SU-DHL-6 (cell line): ENCODE results near the gene MEF2C.

ENCODE experiments used
- CTCF ChIP-seq: fragments of 200-600 bp; sonication (generic); IDR thresholded peaks from one replicate; pipeline ENCODE4 v1.5.1; 2017; ENCODE audit warnings: antibody characterized with exemption, mild to moderate bottlenecking, low read length, moderate library complexity; ENCODE audit not compliant: insufficient read depth, poor library complexity, severe bottlenecking
- EZH2phosphoT487 ChIP-seq: fragments of 200-600 bp; sonication (generic), shearing (Covaris generic); conservative IDR thresholded peaks from 2 replicates; pipeline ENCODE4 v1.6.1; 2018; ENCODE audit warnings: mild to moderate bottlenecking, antibody characterized with exemption, low read length, moderate library complexity, mixed read lengths

- TF ChIP-seq CTCF (no peak), EZH2phosphoT487 (no peak)
Measured at GRCh38 chr5:88890070-88890781, 7.2 kb upstream of the MEF2C start.
